HG02970 (cell line): ENCODE results near the gene TICAM1.
"Not testable (repeated sequence)": the region's sequence is repeated elsewhere in the genome, so short reads cannot be mapped to it uniquely, and the experiment has no call there.

Source experiments
- ATAC-seq: cut with Tn5 transposase; IDR thresholded peaks from one replicate; pipeline ENCODE4 v1.9.1; 2021; ENCODE audit warnings: mild to moderate bottlenecking, moderate library complexity, moderate number of reproducible peaks; ENCODE audit not compliant: unreplicated experiment, low FRiP score

Gene TICAM1

GRCh38 chr19:4831304-4831978, at the start of gene TICAM1:
TICAM1 (minus strand) TSS chr19:4831712; CDS start chr19:4818377, 13,335 bp downstream.
- ATAC-seq = peak; percentile 69

GRCh38 chr19:4879041-4879440, 47.5 kb upstream of the TICAM1 start:
- ATAC-seq = no peak

- no peak for ATAC-seq
Observed at GRCh38 chr19:4878491-4878968, 47.0 kb upstream of the TICAM1 start.

GRCh38 chr19:4877753-4878490, 46.4 kb upstream of the TICAM1 start:
- no peak for ATAC-seq

- no peak for ATAC-seq
Observed at GRCh38 chr19:4873930-4874329, 42.4 kb upstream of the TICAM1 start.

- ATAC-seq = no peak
Observed at GRCh38 chr19:4871711-4872110, 40.2 kb upstream of the TICAM1 start.

- no peak for ATAC-seq
Observed at GRCh38 chr19:4870025-4870700, 38.7 kb upstream of the TICAM1 start.

- ATAC-seq = no peak
Observed at GRCh38 chr19:4868286-4868834, 36.8 kb upstream of the TICAM1 start.

- peak; percentile 72 for ATAC-seq
Observed at GRCh38 chr19:4867534-4868285, 36.2 kb upstream of the TICAM1 start, which contains the start of gene PLIN3. PLIN3 (minus strand) TSS chr19:4867667; CDS start chr19:4861394, 6,273 bp downstream.

GRCh38 chr19:4866595-4867424, 35.3 kb upstream of the TICAM1 start:
- no peak for ATAC-seq

- ATAC-seq = no peak
Observed at GRCh38 chr19:4861147-4861546, 29.6 kb upstream of the TICAM1 start.

GRCh38 chr19:4859697-4860096, 28.2 kb upstream of the TICAM1 start:
- no peak for ATAC-seq

- not testable (repeated sequence) for ATAC-seq
Observed at GRCh38 chr19:4856468-4856867, 25.0 kb upstream of the TICAM1 start.

GRCh38 chr19:4853506-4853905, 22.0 kb upstream of the TICAM1 start:
- not testable (repeated sequence) for ATAC-seq

- ATAC-seq = no peak
Observed at GRCh38 chr19:4852484-4852883, 21.0 kb upstream of the TICAM1 start.

- ATAC-seq = no peak
Observed at GRCh38 chr19:4851551-4852290, 20.2 kb upstream of the TICAM1 start.

GRCh38 chr19:4849019-4849418, 17.5 kb upstream of the TICAM1 start:
- ATAC-seq = no peak

- ATAC-seq = no peak
Observed at GRCh38 chr19:4847190-4847973, 15.9 kb upstream of the TICAM1 start.
